ENCODE measurements around the gene ALDH2. TPM values are rescaled to one million over a fixed set of nuclear protein-coding genes. Genes with fewer than 3 reads are reported as not detected.

ALDH2 gene
- total and polyA plus RNA-seq, 10 of the 15 experiments (the other 5 are each of a cell fraction or from before 2014, with no cell fraction given): 1.4 to 16.4 (median 8.7) TPM

GRCh38 chr12:111748867-111749266 is 17.9 kb upstream of the ALDH2 start:
- Histone ChIP-seq H3K4me1 (ENCODE audit: control insufficient read depth, insufficient read depth, low read length) (no peaks in the 10 kb centered on the region), H3K4me3 (no peak overlapping the region), H2AFZ (ENCODE audit: control insufficient read depth, low read depth, low read length) (no peak overlapping the region), H3K9me3 (replicated peaks; ENCODE audit: control insufficient read depth, insufficient read depth, low read length) (no peaks in the 10 kb centered on the region), H3K27ac (ENCODE audit: control insufficient read depth, insufficient read depth) (no peak overlapping the region), H3K9ac (ENCODE audit: control insufficient read depth, insufficient read depth, low read length) (no peak overlapping the region), H3K27me3 (replicated peaks in 1 of 2; ENCODE audit: control insufficient read depth in 2 of 2, insufficient read depth in 2 of 2, low read length in 1 of 2) (no peaks in the 10 kb centered on the region), H4K20me1 (ENCODE audit: control insufficient read depth, insufficient read depth) (no peaks in the 10 kb centered on the region), H3K36me3 (ENCODE audit: control insufficient read depth in 2 of 2, insufficient read depth in 2 of 2, low read length in 1 of 2) (peaks cover 0 to 14% of the 10 kb centered on the region in 2 experiments; a peak in 3 of 4 replicates), H3K79me2 (ENCODE audit: control insufficient read depth, insufficient read depth, low read length) (no peaks in the 10 kb centered on the region), H3K4me2 (ENCODE audit: control insufficient read depth, insufficient read depth) (no peak overlapping the region)
- ATAC-seq: no peak
- intact Hi-C loops (cut with micrococcal nuclease; ENCODE audit: unreplicated experiment) (no loop called here), in situ Hi-C loops (cut with MboI) (no loop called here)
- BruUV-seq (replicated peaks): no TSS peak
- DNase-seq (ENCODE audit: low read depth, low spot score): no peak
- ChIA-PET CTCF (no interaction called here), RAD21 (ENCODE audit: unreplicated experiment) (interaction anchor here (0.7 kb wide), 1 partner anchor 64 kb away, joined by 3 read pairs; no protein-coding TSS in a partner anchor), SMC1A (ENCODE audit: uncharacterized antibody, unreplicated experiment) (no interaction called here), POLR2A (no interaction called here)
- no peak for FAIRE-seq
- no peak for TF ChIP-seq TCF3 (IDR thresholded peaks at IDR 0.05; ENCODE audit: borderline replicate concordance, insufficient read depth, low read depth, low read length)
- TF ChIP-seq ESRRA (IDR thresholded peaks at IDR 0.05; ENCODE audit: low read length): no peak
- no peak for TF ChIP-seq SIX5 (IDR thresholded peaks at IDR 0.05; ENCODE audit: low read depth, low read length, severe bottlenecking)
- no peak for TF ChIP-seq POLR2AphosphoS5 (IDR thresholded peaks at IDR 0.05; ENCODE audit: low read length)
- TF ChIP-seq MEF2B (IDR thresholded peaks at IDR 0.05; ENCODE audit: partially characterized antibody, poor library complexity, severe bottlenecking): no peak
- TF ChIP-seq NFYB (IDR thresholded peaks at IDR 0.05; ENCODE audit: insufficient read depth, low read depth, low read length): no peak
- no peak for TF ChIP-seq ZNF687 (IDR thresholded peaks at IDR 0.05)
- no peak for TF ChIP-seq CBX3 (IDR thresholded peaks at IDR 0.05; ENCODE audit: borderline replicate concordance, low read depth)
- TF ChIP-seq TCF7 (IDR thresholded peaks at IDR 0.05; ENCODE audit: borderline replicate concordance): no peak
- no peak for TF ChIP-seq NBN (IDR thresholded peaks at IDR 0.05)
- TF ChIP-seq FOXM1 (IDR thresholded peaks at IDR 0.05; ENCODE audit: low read depth, low read length): no peak
- no peak for TF ChIP-seq E2F8 (IDR thresholded peaks at IDR 0.05; ENCODE audit: low read depth, partially characterized antibody)
- no peak for TF ChIP-seq POLR2AphosphoS2 (IDR thresholded peaks at IDR 0.05; ENCODE audit: low read depth, low read length)
- TF ChIP-seq, protein P1, sequence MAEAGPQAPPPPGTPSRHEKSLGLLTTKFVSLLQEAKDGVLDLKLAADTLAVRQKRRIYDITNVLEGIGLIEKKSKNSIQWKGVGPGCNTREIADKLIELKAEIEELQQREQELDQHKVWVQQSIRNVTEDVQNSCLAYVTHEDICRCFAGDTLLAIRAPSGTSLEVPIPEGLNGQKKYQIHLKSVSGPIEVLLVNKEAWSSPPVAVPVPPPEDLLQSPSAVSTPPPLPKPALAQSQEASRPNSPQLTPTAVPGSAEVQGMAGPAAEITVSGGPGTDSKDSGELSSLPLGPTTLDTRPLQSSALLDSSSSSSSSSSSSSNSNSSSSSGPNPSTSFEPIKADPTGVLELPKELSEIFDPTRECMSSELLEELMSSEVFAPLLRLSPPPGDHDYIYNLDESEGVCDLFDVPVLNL (IDR thresholded peaks at IDR 0.05; ENCODE audit: low read depth, low read length): no peak
- TF ChIP-seq NR2C2 (IDR thresholded peaks at IDR 0.05; ENCODE audit: borderline replicate concordance, control insufficient read depth, insufficient read length, low read depth): no peak
- TF ChIP-seq SUZ12 (IDR thresholded peaks at IDR 0.05; ENCODE audit: unreplicated experiment): no peak
- WGBS (ENCODE audit: insufficient coverage, insufficient replicate concordance, low lambda C conversion rate, missing lambda C conversion rate): 93% methylated on average over 7 of the region's 7 CpGs

Data from GM12878 (cell line).